ENCODE data around the gene MSN.

DNA sequence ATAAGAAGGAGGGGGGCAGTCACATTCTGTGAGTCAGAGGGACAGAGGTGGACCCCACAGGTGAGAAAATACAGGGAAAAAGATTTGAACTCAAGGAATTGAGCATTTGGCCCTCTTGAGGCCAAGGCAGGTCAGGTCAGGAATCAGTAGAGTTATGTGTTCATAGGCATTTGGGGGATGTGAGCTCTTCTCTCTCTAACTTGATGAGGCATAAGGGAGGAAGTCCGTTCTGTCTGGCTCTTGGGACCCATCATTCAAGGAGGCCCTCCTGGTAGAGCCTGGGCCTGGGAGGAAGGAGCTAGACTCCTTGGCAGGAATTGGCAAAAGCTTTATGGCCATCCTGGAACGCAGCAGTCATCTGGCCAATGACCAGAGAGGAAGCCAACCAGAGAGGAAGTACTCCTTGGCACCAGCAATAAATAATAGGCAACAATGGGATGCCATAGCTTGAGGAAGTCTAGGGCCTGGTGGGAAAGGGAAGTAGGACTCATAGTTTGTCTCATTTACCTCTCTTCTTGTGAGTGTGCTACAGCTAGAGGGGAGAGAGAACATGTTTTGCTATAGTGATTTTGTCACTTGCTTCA, 53.0 kb downstream of the MSN start:
- TF ChIP-seq POLR2A (IDR thresholded peaks at IDR 0.05; ENCODE audit: borderline replicate concordance, extremely low read depth, insufficient read depth, insufficient read length), result no peak
- no peak for TF ChIP-seq JUND (IDR thresholded peaks at IDR 0.05)
- TF ChIP-seq SRF (IDR thresholded peaks at IDR 0.05; ENCODE audit: low read depth), result no peak
- TF ChIP-seq, protein P1, sequence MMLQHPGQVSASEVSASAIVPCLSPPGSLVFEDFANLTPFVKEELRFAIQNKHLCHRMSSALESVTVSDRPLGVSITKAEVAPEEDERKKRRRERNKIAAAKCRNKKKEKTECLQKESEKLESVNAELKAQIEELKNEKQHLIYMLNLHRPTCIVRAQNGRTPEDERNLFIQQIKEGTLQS (IDR thresholded peaks at IDR 0.05), result no peak
- TF ChIP-seq, protein P2, sequence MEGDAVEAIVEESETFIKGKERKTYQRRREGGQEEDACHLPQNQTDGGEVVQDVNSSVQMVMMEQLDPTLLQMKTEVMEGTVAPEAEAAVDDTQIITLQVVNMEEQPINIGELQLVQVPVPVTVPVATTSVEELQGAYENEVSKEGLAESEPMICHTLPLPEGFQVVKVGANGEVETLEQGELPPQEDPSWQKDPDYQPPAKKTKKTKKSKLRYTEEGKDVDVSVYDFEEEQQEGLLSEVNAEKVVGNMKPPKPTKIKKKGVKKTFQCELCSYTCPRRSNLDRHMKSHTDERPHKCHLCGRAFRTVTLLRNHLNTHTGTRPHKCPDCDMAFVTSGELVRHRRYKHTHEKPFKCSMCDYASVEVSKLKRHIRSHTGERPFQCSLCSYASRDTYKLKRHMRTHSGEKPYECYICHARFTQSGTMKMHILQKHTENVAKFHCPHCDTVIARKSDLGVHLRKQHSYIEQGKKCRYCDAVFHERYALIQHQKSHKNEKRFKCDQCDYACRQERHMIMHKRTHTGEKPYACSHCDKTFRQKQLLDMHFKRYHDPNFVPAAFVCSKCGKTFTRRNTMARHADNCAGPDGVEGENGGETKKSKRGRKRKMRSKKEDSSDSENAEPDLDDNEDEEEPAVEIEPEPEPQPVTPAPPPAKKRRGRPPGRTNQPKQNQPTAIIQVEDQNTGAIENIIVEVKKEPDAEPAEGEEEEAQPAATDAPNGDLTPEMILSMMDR (IDR thresholded peaks at IDR 0.05 in 2 of 3, conservative IDR thresholded peaks at IDR 0.05 in 1 of 3; ENCODE audit: borderline replicate concordance in 1 of 3, insufficient read depth in 1 of 3, low read depth in 2 of 3, low read length in 2 of 3), result no peak
- no peak for TF ChIP-seq YY1 (IDR thresholded peaks at IDR 0.05; ENCODE audit: extremely low read depth, insufficient replicate concordance, low read depth, low read length)
- TF ChIP-seq, protein P3, sequence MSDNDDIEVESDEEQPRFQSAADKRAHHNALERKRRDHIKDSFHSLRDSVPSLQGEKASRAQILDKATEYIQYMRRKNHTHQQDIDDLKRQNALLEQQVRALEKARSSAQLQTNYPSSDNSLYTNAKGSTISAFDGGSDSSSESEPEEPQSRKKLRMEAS (IDR thresholded peaks at IDR 0.05), result no peak
- no peak for TF ChIP-seq POLR2AphosphoS5 (IDR thresholded peaks at IDR 0.05; ENCODE audit: low read depth, low read length)
- TF ChIP-seq ZFX (IDR thresholded peaks at IDR 0.05), result no peak
- TF ChIP-seq FOSL1 (IDR thresholded peaks at IDR 0.05; ENCODE audit: low read depth), result no peak
- no peak for TF ChIP-seq EGR1 (IDR thresholded peaks at IDR 0.05; ENCODE audit: low read depth)
- no peak for TF ChIP-seq CEBPB (IDR thresholded peaks at IDR 0.05; ENCODE audit: low read depth)
- TF ChIP-seq EZH2 (IDR thresholded peaks at IDR 0.05), result no peak
- no peak for TF ChIP-seq SP1 (IDR thresholded peaks at IDR 0.05; ENCODE audit: low read depth)
